Spinal cord (tissue), 10 donors: ENCODE measurements around the gene CDK18. TPM values are rescaled to one million over a fixed set of nuclear protein-coding genes. Genes with fewer than 3 reads are reported as not detected.

ENCODE experiments used
- DNase-seq, 6 donors: peaks; one replicate each; pipeline versions ENCODE4 v3.0.0 to v3.0.0-alpha.2; 2013 to 2015; ENCODE audit warnings: low spot score in 6 of 6, low read depth in 4 of 6
- H3K27ac ChIP-seq: one replicate; pipeline ENCODE4 v1.5.1; 2013; ENCODE audit warnings: low read depth, low read length, control low read depth
- H3K27me3 ChIP-seq: one replicate; pipeline ENCODE4 v1.6.1; 2013; ENCODE audit warnings: low read length; ENCODE audit not compliant: control insufficient read depth, insufficient read depth
- H3K36me3 ChIP-seq: one replicate; pipeline ENCODE4 v1.6.1; 2013; ENCODE audit warnings: low read length; ENCODE audit not compliant: control insufficient read depth, insufficient read depth
- H3K4me1 ChIP-seq: one replicate; pipeline ENCODE4 v1.6.1; 2013; ENCODE audit warnings: low read length; ENCODE audit not compliant: control insufficient read depth, insufficient read depth
- H3K4me3 ChIP-seq: one replicate; pipeline ENCODE4 v1.5.1; 2013; ENCODE audit warnings: low read depth, low read length, control low read depth
- H3K9me3 ChIP-seq: one replicate; pipeline ENCODE4 v1.6.1; 2013; ENCODE audit warnings: low read length; ENCODE audit not compliant: control insufficient read depth, insufficient read depth
- WGBS: methylation state at CpG from one replicate; pipeline ENCODE4 v1.1.5; 2013; ENCODE audit warnings: missing lambda C conversion rate; ENCODE audit not compliant: insufficient coverage; 5-methylcytosine and 5-hydroxymethylcytosine counted together
- polyA plus RNA-seq, 2 donors: library from polyadenylated mRNA; unstranded; fragments of 120-200 nt; gene quantifications; one replicate each; pipeline ENCODE4 v1.2.1, GENCODE V29; 2013; ENCODE audit not compliant: insufficient read length in 2 of 2
- total RNA-seq, 2 donors: library from RNA; depleted of rRNA in 1 of 2; stranded (reverse); fragments of 120-200 nt in 1 of 2; fragments of >200 nt in 1 of 2; gene quantifications; one replicate each; pipeline versions ENCODE4 v1.2.3 to v1.2.4, GENCODE V29; 2013 to 2014
- donor health status: healthy.

CDK18 gene
- total and polyA plus RNA-seq, 4 donors, result 11.6 to 139 (median 66.2) TPM

- H3K27me3 ChIP-seq, result no peaks in the 10 kb centered on the region
- H3K4me1 ChIP-seq, result peaks cover 27% of the 10 kb centered on the region
- peak in 3 of 6 donors; percentile 43 to 78 (median 73) for DNase-seq
- no peak overlapping the region for H3K27ac ChIP-seq
- H3K4me3 ChIP-seq, result no peak overlapping the region
- H3K36me3 ChIP-seq, result no peaks in the 10 kb centered on the region
- no peaks in the 10 kb centered on the region for H3K9me3 ChIP-seq
- WGBS, result 56% methylated on average over 9 of the region's 9 CpGs
These were observed 16.3 kb upstream of the CDK18 start for GRCh38 chr1:205488074-205488723.

GRCh38 chr1:205491794-205492193 lies 12.7 kb upstream of the CDK18 start:
- Histone ChIP-seq H3K4me1 (peaks cover 45% of the 10 kb centered on the region), H3K27ac (no peak overlapping the region), H3K27me3 (no peaks in the 10 kb centered on the region), H3K9me3 (no peaks in the 10 kb centered on the region), H3K36me3 (no peaks in the 10 kb centered on the region), H3K4me3 (no peak overlapping the region)
- 100% methylated on average over 2 of the region's 4 CpGs for WGBS
- no peak for DNase-seq

- no peaks in the 10 kb centered on the region for H3K27me3 ChIP-seq
- H3K4me3 ChIP-seq, result no peak overlapping the region
- DNase-seq, result no peak
- WGBS, result 70% methylated on average over 2 of the region's 2 CpGs
- H3K9me3 ChIP-seq, result no peaks in the 10 kb centered on the region
- H3K27ac ChIP-seq, result no peak overlapping the region
- H3K36me3 ChIP-seq, result no peaks in the 10 kb centered on the region
- peaks cover 45% of the 10 kb centered on the region for H3K4me1 ChIP-seq
These were observed 12.2 kb upstream of the CDK18 start for GRCh38 chr1:205492201-205492667.

GRCh38 chr1:205492774-205493173 lies 11.7 kb upstream of the CDK18 start:
- Histone ChIP-seq H3K9me3 (no peaks in the 10 kb centered on the region), H3K4me3 (no peak overlapping the region), H3K27ac (peak overlapping the region; percentile 22), H3K36me3 (no peaks in the 10 kb centered on the region), H3K4me1 (peaks cover 45% of the 10 kb centered on the region), H3K27me3 (no peaks in the 10 kb centered on the region)
- DNase-seq, result no peak
- WGBS, result 63% methylated on average over 6 of the region's 7 CpGs

- H3K36me3 ChIP-seq, result no peaks in the 10 kb centered on the region
- peaks cover 45% of the 10 kb centered on the region for H3K4me1 ChIP-seq
- peak in 3 of 6 donors; percentile 43 to 85 (median 54) for DNase-seq
- H3K9me3 ChIP-seq, result no peaks in the 10 kb centered on the region
- H3K27me3 ChIP-seq, result no peaks in the 10 kb centered on the region
- 37% methylated on average over 7 of the region's 11 CpGs for WGBS
- H3K4me3 ChIP-seq, result no peak overlapping the region
- peak overlapping the region; percentile 36 for H3K27ac ChIP-seq
These were observed 11.0 kb upstream of the CDK18 start for GRCh38 chr1:205493241-205494085.

- Histone ChIP-seq H3K9me3 (no peaks in the 10 kb centered on the region), H3K36me3 (no peaks in the 10 kb centered on the region), H3K4me3 (no peak overlapping the region), H3K4me1 (peaks cover 47% of the 10 kb centered on the region), H3K27ac (peak overlapping the region; percentile 36), H3K27me3 (no peaks in the 10 kb centered on the region)
- 60% methylated on average over 4 of the region's 4 CpGs for WGBS
- DNase-seq, result no peak
These were observed 10.4 kb upstream of the CDK18 start for GRCh38 chr1:205494115-205494514.

GRCh38 chr1:205495237-205495823 lies 9.1 kb upstream of the CDK18 start:
- H3K27me3 ChIP-seq, result no peaks in the 10 kb centered on the region
- H3K4me3 ChIP-seq, result no peak overlapping the region
- no peaks in the 10 kb centered on the region for H3K36me3 ChIP-seq
- H3K9me3 ChIP-seq, result no peaks in the 10 kb centered on the region
- WGBS, result 5% methylated on average over 3 of the region's 9 CpGs
- H3K4me1 ChIP-seq, result peaks cover 49% of the 10 kb centered on the region
- no peak overlapping the region for H3K27ac ChIP-seq
- peak in 3 of 6 donors; percentile 52 to 88 (median 88) for DNase-seq

- WGBS, result 100% methylated on average over 1 of the region's 1 CpG
- Histone ChIP-seq H3K27ac (no peak overlapping the region), H3K27me3 (no peaks in the 10 kb centered on the region), H3K4me1 (peaks cover 61% of the 10 kb centered on the region), H3K9me3 (no peaks in the 10 kb centered on the region), H3K4me3 (no peak overlapping the region), H3K36me3 (no peaks in the 10 kb centered on the region)
- no peak for DNase-seq
These were observed 7.8 kb upstream of the CDK18 start for GRCh38 chr1:205496661-205497060.

- 35% methylated on average over 4 of the region's 7 CpGs for WGBS
- Histone ChIP-seq H3K9me3 (no peaks in the 10 kb centered on the region), H3K27ac (no peak overlapping the region)
These were observed 7.1 kb upstream of the CDK18 start for GRCh38 chr1:205497351-205497750.

More at GRCh38 chr1:205497351-205497750, 7.1 kb upstream of the CDK18 start:
- Histone ChIP-seq H3K27me3 (no peaks in the 10 kb centered on the region), H3K4me1 (peaks cover 58% of the 10 kb centered on the region), H3K4me3 (no peak overlapping the region), H3K36me3 (no peaks in the 10 kb centered on the region)
- no peak for DNase-seq
